IPS-15b (cell line): ENCODE results near the gene CRABP1.

Source experiments
- H3K27me3 ChIP-seq: one replicate; pipeline ENCODE4 v1.6.1; 2013; ENCODE audit warnings: low read length; ENCODE audit not compliant: control insufficient read depth, insufficient read depth
- H3K36me3 ChIP-seq: one replicate; pipeline ENCODE4 v1.6.1; 2013; ENCODE audit warnings: low read length; ENCODE audit not compliant: control insufficient read depth, insufficient read depth
- H3K4me1 ChIP-seq: one replicate; pipeline ENCODE4 v1.6.1; 2013; ENCODE audit warnings: mild to moderate bottlenecking, low read length; ENCODE audit not compliant: control insufficient read depth, insufficient read depth
- H3K4me3 ChIP-seq: one replicate; pipeline ENCODE4 v1.5.1; 2013; ENCODE audit warnings: low read depth, low read length
- H3K9ac ChIP-seq: one replicate; pipeline ENCODE4 v1.6.1; 2013; ENCODE audit warnings: low read depth, mild to moderate bottlenecking, low read length
- H3K9me3 ChIP-seq: one replicate; pipeline ENCODE4 v1.6.1; 2013; ENCODE audit warnings: mild to moderate bottlenecking, low read length; ENCODE audit not compliant: control insufficient read depth, insufficient read depth

The CRABP1 gene

GRCh38 chr15:78307976-78308375 lies 32.2 kb upstream of the CRABP1 start:
- H3K4me3 ChIP-seq = no peak overlapping the region

DNA sequence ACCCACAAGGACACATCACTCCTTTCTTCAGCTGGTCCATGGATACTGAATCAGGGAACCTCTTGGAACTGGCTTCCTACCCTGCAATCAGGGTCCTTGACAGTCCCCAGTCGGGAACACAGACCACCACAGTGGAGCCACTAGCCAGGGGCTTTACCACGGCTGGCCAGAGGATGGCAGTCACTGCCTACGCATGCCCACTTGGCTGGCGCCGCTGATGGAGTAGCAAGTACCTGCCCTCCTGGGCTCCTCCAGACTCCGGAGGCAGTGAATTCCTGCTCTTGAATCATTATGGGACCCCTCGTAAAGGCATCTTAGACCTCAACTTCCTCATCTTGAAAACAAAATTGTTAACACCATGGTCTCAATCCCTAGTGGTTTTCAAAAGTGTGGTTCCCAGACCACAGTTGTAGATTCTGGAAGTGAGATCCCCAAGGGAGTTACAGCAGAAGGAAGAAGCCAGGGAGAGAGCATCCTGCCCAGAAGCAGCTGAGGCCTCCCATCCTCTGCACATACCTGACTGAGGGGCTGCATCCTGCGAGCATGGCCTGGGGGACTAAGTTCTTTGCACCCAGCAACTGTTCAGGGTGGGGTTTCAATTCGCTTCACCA lies 31.6 kb upstream of the CRABP1 start:
- H3K4me3 ChIP-seq = no peak overlapping the region
- no peaks in the 10 kb centered on the region for H3K27me3 ChIP-seq
- H3K36me3 ChIP-seq = no peaks in the 10 kb centered on the region
- peaks cover 7% of the 10 kb centered on the region for H3K4me1 ChIP-seq
- no peaks in the 10 kb centered on the region for H3K9me3 ChIP-seq
- H3K9ac ChIP-seq = no peak overlapping the region

More at GRCh38 chr15:78307976-78308375, 32.2 kb upstream of the CRABP1 start:
- Histone ChIP-seq H3K36me3 (no peaks in the 10 kb centered on the region), H3K27me3 (no peaks in the 10 kb centered on the region), H3K9me3 (no peaks in the 10 kb centered on the region), H3K4me1 (peaks cover 7% of the 10 kb centered on the region), H3K9ac (no peak overlapping the region)

DNA sequence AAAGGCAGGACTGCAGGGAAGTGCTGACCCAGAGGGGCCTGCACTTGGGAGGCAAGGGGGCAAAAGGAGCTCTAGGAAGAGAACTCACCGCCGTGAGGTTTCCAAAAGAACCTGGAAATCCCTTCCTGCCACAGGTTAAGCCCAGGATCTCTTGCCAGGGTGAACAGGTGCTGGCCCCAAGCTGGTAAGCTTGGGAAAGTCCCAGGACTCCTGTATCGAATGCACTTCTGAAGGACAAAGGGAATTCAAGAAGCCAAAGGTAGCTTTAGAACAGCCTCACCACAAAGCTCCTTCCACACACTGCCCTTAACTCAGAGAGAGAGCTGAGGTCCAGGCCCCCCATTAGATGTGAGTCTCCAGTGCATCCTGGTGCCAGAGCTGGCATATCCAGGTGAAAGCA lies 28.9 kb upstream of the CRABP1 start:
- Histone ChIP-seq H3K9ac (no peak overlapping the region), H3K9me3 (no peaks in the 10 kb centered on the region), H3K4me3 (no peak overlapping the region), H3K36me3 (no peaks in the 10 kb centered on the region), H3K4me1 (peaks cover 5% of the 10 kb centered on the region), H3K27me3 (no peaks in the 10 kb centered on the region)

DNA sequence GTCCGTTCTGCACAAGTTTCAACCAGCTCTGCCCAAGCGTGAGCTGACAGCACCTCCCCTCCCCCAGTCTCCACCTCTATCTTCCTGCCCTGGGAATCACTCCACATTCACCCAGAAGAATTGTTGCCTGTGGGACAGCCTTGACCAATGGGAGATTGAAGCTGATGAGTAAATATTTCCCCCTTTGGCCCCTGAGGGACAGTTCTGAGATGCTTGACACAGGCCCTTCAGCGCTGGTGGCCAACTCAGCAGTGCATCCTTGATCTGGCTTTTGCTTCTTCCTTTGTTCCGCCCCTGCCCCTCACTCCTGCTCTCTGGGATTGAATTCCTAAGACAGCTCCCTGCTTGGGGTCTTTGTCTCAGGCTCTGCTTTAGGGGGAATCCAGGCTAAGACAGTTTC lies 27.6 kb upstream of the CRABP1 start:
- Histone ChIP-seq H3K36me3 (no peaks in the 10 kb centered on the region), H3K9ac (no peak overlapping the region), H3K27me3 (no peaks in the 10 kb centered on the region), H3K9me3 (no peaks in the 10 kb centered on the region), H3K4me3 (no peak overlapping the region), H3K4me1 (peaks cover 12% of the 10 kb centered on the region)

- H3K4me3 ChIP-seq = no peak overlapping the region
- no peaks in the 10 kb centered on the region for H3K27me3 ChIP-seq
- H3K4me1 ChIP-seq = peaks cover 12% of the 10 kb centered on the region
- H3K9ac ChIP-seq = no peak overlapping the region
- H3K9me3 ChIP-seq = no peaks in the 10 kb centered on the region
- H3K36me3 ChIP-seq = no peaks in the 10 kb centered on the region
Measured at GRCh38 chr15:78312957-78313356, 27.2 kb upstream of the CRABP1 start.

DNA sequence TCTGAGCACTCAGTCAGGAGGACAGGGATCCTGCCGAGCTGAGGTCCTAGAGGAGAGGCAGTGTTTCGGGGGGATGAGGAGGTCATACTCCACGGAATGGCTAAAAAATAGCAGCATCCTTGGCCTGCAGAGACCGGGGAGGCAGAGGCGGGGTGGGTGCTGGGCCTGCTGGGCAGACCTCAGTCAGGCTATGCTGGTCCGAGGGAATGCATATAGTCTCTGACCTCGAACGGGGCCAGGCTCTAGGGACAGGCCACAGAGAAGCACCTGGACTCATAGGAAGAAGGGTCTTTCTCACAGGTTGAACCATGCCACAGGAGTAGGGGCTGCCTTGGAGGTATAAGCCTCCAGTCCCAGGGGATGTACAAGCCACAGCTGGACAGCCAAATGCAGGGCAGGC lies 26.8 kb upstream of the CRABP1 start:
- H3K4me3 ChIP-seq = no peak overlapping the region
- H3K27me3 ChIP-seq = no peaks in the 10 kb centered on the region
- H3K9ac ChIP-seq = no peak overlapping the region
- no peaks in the 10 kb centered on the region for H3K36me3 ChIP-seq
- H3K4me1 ChIP-seq = peaks cover 12% of the 10 kb centered on the region
- H3K9me3 ChIP-seq = no peaks in the 10 kb centered on the region

- Histone ChIP-seq H3K27me3 (no peaks in the 10 kb centered on the region), H3K4me1 (peaks cover 12% of the 10 kb centered on the region), H3K9me3 (no peaks in the 10 kb centered on the region), H3K4me3 (no peak overlapping the region), H3K9ac (no peak overlapping the region), H3K36me3 (no peaks in the 10 kb centered on the region)
Measured at GRCh38 chr15:78314181-78314581, 26.0 kb upstream of the CRABP1 start.

DNA sequence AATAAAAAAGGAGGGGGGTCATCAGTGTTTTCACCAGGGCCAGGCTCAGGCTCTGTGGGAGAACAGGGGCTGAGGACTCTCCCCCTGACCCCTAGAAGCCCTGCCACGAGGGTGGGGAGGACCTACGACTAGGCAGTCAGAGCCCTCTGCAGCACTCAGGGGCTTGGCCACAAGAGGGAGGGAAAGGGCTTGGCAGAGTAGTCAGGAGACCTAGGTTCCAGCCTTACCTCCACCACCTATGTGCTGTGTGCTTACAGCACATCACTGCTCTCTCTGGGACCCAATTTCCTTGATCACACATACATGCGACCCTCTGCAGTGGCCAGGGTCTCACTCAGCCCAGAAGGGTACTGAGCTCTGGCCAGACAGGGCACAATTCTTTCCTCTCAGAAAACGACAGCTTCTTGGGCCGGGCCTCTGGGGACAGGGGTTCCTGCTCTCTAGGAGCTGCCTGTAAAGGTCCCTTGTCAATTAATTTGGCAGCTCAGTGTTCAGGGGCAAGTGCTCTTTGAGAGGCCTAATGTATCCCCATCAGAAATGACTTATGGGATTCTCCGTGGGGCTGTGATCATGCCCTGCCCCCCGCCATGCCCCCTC lies 24.4 kb upstream of the CRABP1 start:
- Histone ChIP-seq H3K9ac (peak overlapping the region; percentile 55), H3K4me3 (no peak overlapping the region)

GRCh38 chr15:78316283-78317083 lies 23.7 kb upstream of the CRABP1 start:
- H3K36me3 ChIP-seq = no peaks in the 10 kb centered on the region
- no peak overlapping the region for H3K4me3 ChIP-seq
- peak overlapping the region; percentile 55 for H3K9ac ChIP-seq
- no peaks in the 10 kb centered on the region for H3K27me3 ChIP-seq
- peaks cover 12% of the 10 kb centered on the region for H3K4me1 ChIP-seq
- H3K9me3 ChIP-seq = no peaks in the 10 kb centered on the region

More for the DNA sequence above, 24.4 kb upstream of the CRABP1 start:
- Histone ChIP-seq H3K36me3 (no peaks in the 10 kb centered on the region), H3K27me3 (no peaks in the 10 kb centered on the region), H3K4me1 (peaks cover 12% of the 10 kb centered on the region), H3K9me3 (no peaks in the 10 kb centered on the region)

- Histone ChIP-seq H3K9me3 (no peaks in the 10 kb centered on the region), H3K4me1 (peaks cover 17% of the 10 kb centered on the region)
Measured at GRCh38 chr15:78317145-78317836, 22.9 kb upstream of the CRABP1 start.

DNA sequence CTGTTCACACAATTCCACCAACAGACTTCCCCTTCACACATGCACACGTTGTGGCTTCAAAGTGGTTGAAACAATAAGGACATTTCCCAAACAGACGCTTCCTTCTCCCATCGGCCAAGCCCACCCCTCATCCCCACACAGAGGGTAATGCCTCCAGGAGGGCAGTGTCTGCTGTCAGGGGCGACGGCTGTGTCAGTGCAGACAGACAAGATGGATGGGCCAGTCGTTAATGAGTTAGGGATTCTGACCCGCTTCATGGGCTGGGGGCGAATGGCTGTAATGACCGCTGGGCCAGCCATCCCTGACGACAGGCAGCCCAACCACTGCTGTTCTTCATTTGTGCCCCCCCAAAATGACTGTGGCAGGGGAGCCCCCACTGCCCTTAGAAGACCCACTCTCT lies 20.6 kb upstream of the CRABP1 start:
- no peaks in the 10 kb centered on the region for H3K9me3 ChIP-seq
- no peak overlapping the region for H3K9ac ChIP-seq
- no peak overlapping the region for H3K4me3 ChIP-seq
- H3K27me3 ChIP-seq = no peaks in the 10 kb centered on the region
- H3K36me3 ChIP-seq = no peaks in the 10 kb centered on the region
- peaks cover 17% of the 10 kb centered on the region for H3K4me1 ChIP-seq

More at GRCh38 chr15:78317145-78317836, 22.9 kb upstream of the CRABP1 start:
- H3K4me3 ChIP-seq = no peak overlapping the region
- no peak overlapping the region for H3K9ac ChIP-seq
- no peaks in the 10 kb centered on the region for H3K36me3 ChIP-seq
- H3K27me3 ChIP-seq = no peaks in the 10 kb centered on the region
